Stimulated activated CD8-positive, alpha-beta memory T cell treated with anti-CD3 and anti-CD28 coated beads, Interleukin-7, amount 100 ng/mL, for 48 hours (primary cell): ENCODE measurements around the gene PIK3CB.
"Not testable (repeated sequence)": the region's sequence is repeated elsewhere in the genome, so short reads cannot be mapped to it uniquely, and the experiment has no call there.

ENCODE experiments used
- DNase-seq, 2 donors: peaks; one replicate each; pipeline ENCODE4 v3.0.0-alpha.2; 2020; ENCODE audit warnings: low read depth in 1 of 2; ENCODE audit errors: extremely low read depth in 1 of 2

PIK3CB gene

GRCh38 chr3:138686771-138687221, 147.9 kb downstream of the PIK3CB start:
- DNase-seq, result no peak

DNA sequence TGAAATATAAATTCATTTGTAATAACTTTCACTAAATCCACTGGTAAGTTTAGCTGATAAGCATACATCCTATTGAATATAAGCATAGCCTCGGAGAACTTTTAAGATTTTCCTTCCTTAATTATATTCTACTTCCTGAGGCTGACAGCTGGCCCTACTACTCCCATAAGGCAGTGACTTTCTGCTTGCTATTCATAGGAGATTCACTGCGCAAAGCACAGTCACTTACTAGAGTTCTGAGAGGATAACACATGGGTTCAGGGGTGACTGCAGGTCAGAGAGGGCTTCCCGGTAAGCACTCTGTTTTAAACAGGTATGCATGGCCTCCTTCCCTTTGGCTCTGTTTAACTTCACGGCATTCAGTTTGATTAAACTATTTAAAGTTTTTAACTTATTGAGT, 150.3 kb downstream of the PIK3CB start:
- no peak for DNase-seq

DNA sequence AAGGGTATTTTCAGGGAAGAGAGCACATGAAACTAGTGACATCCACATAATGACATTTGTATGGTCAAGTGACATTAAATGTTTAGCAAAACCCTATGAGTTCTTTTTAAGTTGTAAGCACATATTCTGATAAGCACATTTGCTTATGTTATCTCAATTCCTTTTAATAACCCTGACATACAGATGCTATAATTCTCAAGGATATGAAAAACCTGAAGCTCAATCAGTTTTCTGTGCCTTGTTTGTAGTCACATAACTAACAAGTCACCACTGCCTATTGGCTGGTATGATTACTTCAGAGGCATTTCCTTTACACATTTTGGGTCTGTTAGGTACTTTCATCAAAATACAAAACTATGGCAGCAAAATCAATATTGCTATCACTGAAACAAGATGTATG, 152.1 kb downstream of the PIK3CB start:
- DNase-seq, result no peak

DNA sequence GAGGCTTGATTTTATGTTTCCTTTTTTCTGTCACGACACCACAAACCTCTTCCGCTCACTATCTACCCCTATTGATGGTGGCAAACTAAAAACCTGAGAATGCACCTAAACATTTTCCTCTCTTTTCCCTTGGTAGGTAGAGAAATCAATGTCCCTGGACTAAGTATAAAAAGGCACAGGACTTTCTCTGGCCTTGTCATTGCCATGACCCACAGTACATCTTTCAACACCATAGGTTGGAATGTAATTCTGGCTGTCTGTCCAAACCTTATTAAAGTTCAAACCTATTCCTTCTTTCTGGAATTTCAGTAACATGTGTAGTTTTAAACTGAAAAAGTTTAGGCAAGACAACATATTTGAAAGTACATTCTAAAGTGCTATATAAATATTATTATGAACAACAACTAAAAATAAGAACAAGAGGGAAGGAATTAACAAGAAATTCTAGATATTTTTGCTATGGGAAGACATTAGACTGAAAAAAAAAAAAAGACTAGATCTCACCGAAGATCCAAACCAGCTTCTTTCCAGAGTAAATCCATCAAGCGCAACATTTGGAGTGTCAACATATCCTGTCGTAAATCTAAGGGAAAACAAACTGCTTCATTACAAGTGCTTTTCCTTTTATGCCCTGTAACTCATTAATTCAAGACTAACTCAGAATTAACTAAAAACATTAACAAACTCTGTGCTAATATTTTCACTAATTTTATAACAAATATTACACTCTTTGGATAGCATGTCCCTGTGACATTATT, 153.1 kb downstream of the PIK3CB start:
- DNase-seq, result no peak

- not testable (repeated sequence) for DNase-seq
Measured at GRCh38 chr3:138680974-138681373, 153.8 kb downstream of the PIK3CB start.

GRCh38 chr3:138678874-138679392, 155.8 kb downstream of the PIK3CB start:
- no peak for DNase-seq

DNA sequence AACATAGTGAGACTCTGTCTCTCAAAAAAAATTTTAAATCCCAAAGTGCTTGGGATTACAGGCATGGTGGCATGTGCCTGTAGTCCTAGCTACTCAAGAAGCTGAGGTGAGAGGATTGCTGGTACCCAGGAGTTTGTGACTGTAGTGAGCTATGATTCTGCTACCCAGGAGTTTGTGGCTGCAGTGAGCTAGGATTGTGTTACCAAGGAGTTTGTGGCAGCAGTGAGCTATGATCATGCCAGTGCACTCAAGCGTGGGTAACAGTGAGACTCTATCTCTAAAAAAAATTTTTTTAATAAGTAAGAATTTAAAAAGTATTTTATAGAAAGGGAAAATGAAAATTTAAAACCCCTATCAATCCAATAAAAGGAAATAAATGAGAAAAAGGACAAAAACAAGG, 156.6 kb downstream of the PIK3CB start:
- DNase-seq, result no peak

- no peak for DNase-seq
Measured at GRCh38 chr3:138675393-138675792, 159.3 kb downstream of the PIK3CB start.

GRCh38 chr3:138673641-138674530, 160.8 kb downstream of the PIK3CB start:
- no peak for DNase-seq

DNA sequence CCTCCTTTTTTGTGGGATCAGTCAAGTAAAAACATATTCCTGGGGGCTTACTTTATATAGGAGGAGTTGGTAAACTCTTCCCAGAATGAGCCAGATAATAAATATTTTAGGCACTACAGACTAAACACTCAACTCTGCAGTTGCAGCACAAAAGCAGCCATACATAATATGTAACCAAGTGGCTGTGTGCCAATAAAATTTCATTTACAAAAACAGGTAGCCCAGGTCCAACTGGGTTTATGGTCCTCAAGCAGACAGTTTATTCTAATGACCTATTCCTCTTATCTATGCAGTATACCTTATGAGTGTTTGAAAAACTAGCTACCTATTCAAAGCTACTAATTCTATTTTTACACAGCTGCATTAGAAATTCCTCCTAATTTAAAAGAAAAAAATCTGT, 164.3 kb downstream of the PIK3CB start:
- no peak for DNase-seq

DNA sequence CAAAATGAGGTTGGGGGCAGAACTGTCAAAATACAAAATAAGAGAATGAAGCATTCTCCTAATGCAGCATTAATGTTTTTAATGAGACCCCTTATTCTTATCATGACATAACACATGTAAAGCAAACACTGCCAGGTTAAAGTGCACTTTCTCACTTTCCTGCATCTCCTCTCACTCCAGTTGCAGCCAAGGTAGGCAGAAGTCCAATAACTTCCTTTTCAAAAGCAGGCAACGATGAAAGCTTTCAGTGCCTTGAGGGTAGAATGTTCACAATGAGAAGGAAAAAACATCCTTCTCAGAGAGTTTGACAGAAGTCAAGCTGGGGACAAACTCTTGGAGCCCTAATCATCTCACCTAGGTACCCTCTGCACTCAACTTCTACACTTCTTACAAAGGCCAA, 166.6 kb downstream of the PIK3CB start:
- no peak for DNase-seq

DNA sequence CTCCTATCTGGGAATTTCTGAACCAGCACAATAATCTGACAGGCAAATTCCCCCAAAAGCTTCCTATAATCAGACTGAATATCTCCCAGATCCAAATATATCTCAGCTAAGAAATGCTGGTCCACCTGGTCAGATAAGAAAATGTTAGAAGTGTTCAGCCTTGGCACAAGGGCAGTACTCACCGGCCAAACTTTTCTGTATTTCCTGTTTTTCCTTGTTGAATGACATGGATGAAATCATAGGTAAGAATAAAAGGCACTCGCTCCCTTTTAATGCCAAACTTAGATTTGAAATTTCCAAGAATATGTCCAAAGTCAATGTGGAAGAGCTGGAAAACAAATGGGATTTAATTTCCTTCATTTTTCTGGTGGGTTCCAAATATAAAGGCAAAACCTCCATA, 177.2 kb downstream of the PIK3CB start:
- no peak for DNase-seq

- DNase-seq, result no peak
Measured at GRCh38 chr3:138653567-138653966, 181.2 kb downstream of the PIK3CB start.

GRCh38 chr3:138649134-138649533, 185.6 kb downstream of the PIK3CB start:
- no peak for DNase-seq

DNA sequence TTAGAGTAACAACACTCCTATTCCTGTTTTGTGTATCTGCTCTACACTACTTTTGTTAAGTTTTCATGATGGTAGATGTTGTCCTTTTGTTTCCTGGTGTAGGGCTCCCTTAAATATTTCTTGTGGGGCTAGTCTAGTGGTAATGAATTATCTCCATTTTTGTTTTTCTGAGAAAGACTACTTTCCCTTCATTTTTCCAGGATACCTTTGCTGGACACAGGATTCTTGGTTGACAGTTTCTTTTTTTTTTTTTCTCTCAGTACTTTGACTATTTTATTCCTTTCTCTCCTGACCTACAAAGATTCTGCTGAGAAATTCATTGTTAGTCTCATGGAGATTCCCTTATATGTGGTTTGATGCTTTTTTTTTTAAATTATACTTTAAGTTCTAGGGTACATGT, 188.2 kb downstream of the PIK3CB start:
- DNase-seq, result no peak

DNA sequence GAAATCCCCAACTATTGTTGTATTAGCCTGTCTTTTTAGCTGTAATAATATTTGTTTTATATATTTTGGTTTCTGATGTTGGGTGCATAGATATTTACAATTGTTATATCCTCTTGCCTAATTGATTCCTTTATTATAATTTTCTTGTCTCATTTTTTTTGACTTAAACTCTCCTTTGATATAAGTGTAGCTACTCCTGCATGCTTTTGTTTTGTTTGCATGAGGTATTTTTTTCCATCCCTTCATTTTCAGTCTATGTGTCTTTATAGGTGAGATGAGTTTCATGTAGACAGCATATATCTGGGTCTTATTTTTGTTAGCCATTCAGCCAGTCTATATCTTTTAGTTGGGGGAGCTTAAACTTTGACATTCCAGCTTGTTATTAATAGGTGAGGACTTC, 188.7 kb downstream of the PIK3CB start:
- no peak for DNase-seq

DNA sequence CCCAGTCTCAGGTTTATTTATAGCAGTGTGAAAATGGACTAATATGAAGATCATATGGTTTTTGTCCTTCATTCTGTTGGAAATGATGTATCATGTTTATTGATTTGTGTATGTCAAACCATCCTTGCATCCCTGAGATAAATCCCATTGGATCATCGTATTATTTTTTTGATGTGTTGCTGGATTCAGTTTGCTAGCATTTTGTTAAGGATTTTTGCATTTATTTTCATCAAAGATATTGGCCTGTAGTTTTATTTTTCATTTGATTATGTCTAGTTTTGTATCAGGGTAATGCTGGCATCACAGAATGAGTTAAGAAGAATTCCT, 191.8 kb downstream of the PIK3CB start:
- DNase-seq, result no peak

GRCh38 chr3:138642226-138642926, 192.4 kb downstream of the PIK3CB start:
- DNase-seq, result no peak

DNA sequence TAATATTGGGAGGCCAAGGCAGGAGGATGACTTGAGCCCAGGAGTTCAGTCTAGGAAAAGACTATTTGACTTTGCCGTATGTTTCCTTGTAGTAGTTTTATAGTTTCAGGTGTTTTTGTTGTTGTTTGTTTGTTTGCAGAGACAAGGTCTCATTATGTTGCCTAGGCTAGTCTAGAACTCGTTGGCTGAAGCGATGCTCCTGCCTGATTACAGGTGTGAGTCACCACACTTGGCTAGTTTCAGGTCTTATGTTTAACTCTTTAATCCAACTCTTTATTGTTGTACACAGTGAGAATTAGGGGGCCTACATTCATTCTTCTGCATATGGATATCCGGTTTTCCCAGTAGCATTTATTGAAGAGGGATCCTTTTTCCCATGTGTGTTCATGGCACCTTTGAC, 194.2 kb downstream of the PIK3CB start:
- DNase-seq, result no peak

- DNase-seq, result no peak
Measured at GRCh38 chr3:138638641-138639040, 196.1 kb downstream of the PIK3CB start.

DNA sequence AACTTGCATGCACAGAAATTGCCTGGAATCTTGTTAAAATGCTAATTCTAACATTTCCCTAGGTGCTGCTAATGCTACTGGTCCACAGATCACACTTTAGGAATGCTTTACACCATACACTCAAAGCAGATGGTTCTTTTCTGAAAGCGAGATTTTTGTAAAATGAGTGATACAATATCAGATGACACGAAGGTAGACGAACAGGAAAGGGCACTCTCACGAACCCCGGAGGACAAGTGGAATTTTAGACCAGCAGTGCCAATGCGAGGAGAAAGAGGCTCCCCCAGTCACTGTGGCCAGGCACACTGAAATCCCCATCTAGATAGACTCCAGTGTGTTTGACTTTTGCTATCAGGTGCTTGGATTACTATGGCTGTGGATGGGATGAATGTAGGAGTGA, 205.2 kb downstream of the PIK3CB start:
- DNase-seq, result no peak
